KMS-11 (cell line): ENCODE data around the gene MCM3AP.

Experiments
- H2AFZ ChIP-seq: fragments of 200-600 bp; sonication (generic); 2 replicates; pipeline ENCODE4 v1.6.1; 2016; ENCODE audit warnings: antibody characterized with exemption, mixed run types, low read depth
- H3K27ac ChIP-seq: fragments of 200-600 bp; sonication (generic); 2 replicates; pipeline ENCODE4 v1.6.1; 2016; ENCODE audit warnings: mild to moderate bottlenecking, mixed run types
- H3K27me3 ChIP-seq: fragments of 200-600 bp; sonication (generic); 2 replicates; pipeline ENCODE4 v1.6.1; 2017; ENCODE audit warnings: mild to moderate bottlenecking, low read depth, mixed run types, moderate library complexity; ENCODE audit not compliant: insufficient read depth
- H3K36me3 ChIP-seq: fragments of 200-600 bp; sonication (generic); 2 replicates; pipeline ENCODE4 v1.6.1; 2017; ENCODE audit warnings: mild to moderate bottlenecking, mixed run types; ENCODE audit not compliant: insufficient read depth
- H3K4me1 ChIP-seq: fragments of 200-600 bp; sonication (generic); 2 replicates; pipeline ENCODE4 v1.6.1; 2016; ENCODE audit warnings: mild to moderate bottlenecking, low read depth, mixed run types; ENCODE audit not compliant: poor library complexity, severe bottlenecking
- H3K4me2 ChIP-seq: fragments of 200-600 bp; sonication (generic); 2 replicates; pipeline ENCODE4 v1.7.0; 2016; ENCODE audit warnings: mild to moderate bottlenecking, mixed run types
- H3K4me3 ChIP-seq: fragments of 200-600 bp; sonication (generic); IDR thresholded peaks from 2 replicates; pipeline ENCODE4 v1.6.1; 2017; ENCODE audit warnings: low read depth, low read length, mixed read lengths; ENCODE audit not compliant: insufficient read depth
- H3K79me2 ChIP-seq: fragments of 200-600 bp; sonication (generic); 2 replicates; pipeline ENCODE4 v1.6.1; 2016; ENCODE audit warnings: low read depth, mixed run types; ENCODE audit not compliant: insufficient read depth
- H3K9ac ChIP-seq: fragments of 200-600 bp; sonication (generic); 2 replicates; pipeline ENCODE4 v1.6.1; 2016; ENCODE audit warnings: mild to moderate bottlenecking, mixed run types
- H4K20me1 ChIP-seq: fragments of 200-600 bp; sonication (generic); 2 replicates; pipeline ENCODE4 v1.6.1; 2016; ENCODE audit warnings: mild to moderate bottlenecking, mixed run types; ENCODE audit not compliant: insufficient read depth
- CTCF ChIP-seq: fragments of 200-600 bp; sonication (generic); conservative IDR thresholded peaks from 2 replicates; pipeline ENCODE4 v1.6.1; 2017; ENCODE audit warnings: low read depth, mild to moderate bottlenecking, antibody characterized with exemption, low read length, moderate library complexity, mixed read lengths

Gene MCM3AP

GRCh38 chr21:46195595-46196195 lies 89.7 kb downstream of the MCM3AP start:
- Histone ChIP-seq H3K9ac (no peak overlapping the region), H4K20me1 (no peaks in the 10 kb centered on the region), H3K36me3 (peaks cover 5% of the 10 kb centered on the region; the same call in 1 of the 2 replicates), H2AFZ (no peak overlapping the region), H3K4me1 (peaks cover 2% of the 10 kb centered on the region), H3K4me2 (no peak overlapping the region), H3K27me3 (no peaks in the 10 kb centered on the region), H3K4me3 (no peak overlapping the region), H3K79me2 (no peaks in the 10 kb centered on the region; the same call in 1 of the 2 replicates), H3K27ac (no peak overlapping the region)
- TF ChIP-seq CTCF: no peak

GRCh38 chr21:46194374-46195334 lies 90.8 kb downstream of the MCM3AP start:
- no peak for TF ChIP-seq CTCF
- Histone ChIP-seq H3K79me2 (no peaks in the 10 kb centered on the region; the same call in 1 of the 2 replicates), H3K27me3 (no peaks in the 10 kb centered on the region), H3K4me1 (peaks cover 11% of the 10 kb centered on the region), H2AFZ (no peak overlapping the region), H3K4me3 (no peak overlapping the region), H3K27ac (no peak overlapping the region), H3K36me3 (peaks cover 5% of the 10 kb centered on the region; the same call in 1 of the 2 replicates), H3K4me2 (no peak overlapping the region), H3K9ac (no peak overlapping the region), H4K20me1 (no peaks in the 10 kb centered on the region)

GRCh38 chr21:46193829-46194373 lies 91.5 kb downstream of the MCM3AP start:
- Histone ChIP-seq H3K27me3 (no peaks in the 10 kb centered on the region), H3K36me3 (peaks cover 5% of the 10 kb centered on the region; the same call in 1 of the 2 replicates), H3K27ac (no peak overlapping the region), H3K4me3 (no peak overlapping the region), H3K4me2 (no peak overlapping the region), H3K4me1 (peaks cover 18% of the 10 kb centered on the region), H4K20me1 (no peaks in the 10 kb centered on the region), H3K79me2 (no peaks in the 10 kb centered on the region; the same call in 1 of the 2 replicates), H2AFZ (no peak overlapping the region), H3K9ac (no peak overlapping the region)
- no peak for TF ChIP-seq CTCF

- Histone ChIP-seq H3K4me3 (no peak overlapping the region), H3K4me2 (no peak overlapping the region), H4K20me1 (no peaks in the 10 kb centered on the region), H2AFZ (no peak overlapping the region), H3K27ac (no peak overlapping the region), H3K9ac (no peak overlapping the region), H3K79me2 (no peaks in the 10 kb centered on the region), H3K4me1 (peaks cover 38% of the 10 kb centered on the region), H3K27me3 (no peaks in the 10 kb centered on the region), H3K36me3 (peaks cover 5% of the 10 kb centered on the region; the same call in 1 of the 2 replicates)
- TF ChIP-seq CTCF: no peak
Observed at GRCh38 chr21:46191686-46192575, 93.5 kb downstream of the MCM3AP start.
